GM21619 (cell line): ENCODE data around the gene HS3ST3B1.

ENCODE experiments used
- ATAC-seq: cut with Tn5 transposase; IDR thresholded peaks from one replicate; pipeline ENCODE4 v1.9.1; 2021; ENCODE audit not compliant: unreplicated experiment

The HS3ST3B1 gene

DNA sequence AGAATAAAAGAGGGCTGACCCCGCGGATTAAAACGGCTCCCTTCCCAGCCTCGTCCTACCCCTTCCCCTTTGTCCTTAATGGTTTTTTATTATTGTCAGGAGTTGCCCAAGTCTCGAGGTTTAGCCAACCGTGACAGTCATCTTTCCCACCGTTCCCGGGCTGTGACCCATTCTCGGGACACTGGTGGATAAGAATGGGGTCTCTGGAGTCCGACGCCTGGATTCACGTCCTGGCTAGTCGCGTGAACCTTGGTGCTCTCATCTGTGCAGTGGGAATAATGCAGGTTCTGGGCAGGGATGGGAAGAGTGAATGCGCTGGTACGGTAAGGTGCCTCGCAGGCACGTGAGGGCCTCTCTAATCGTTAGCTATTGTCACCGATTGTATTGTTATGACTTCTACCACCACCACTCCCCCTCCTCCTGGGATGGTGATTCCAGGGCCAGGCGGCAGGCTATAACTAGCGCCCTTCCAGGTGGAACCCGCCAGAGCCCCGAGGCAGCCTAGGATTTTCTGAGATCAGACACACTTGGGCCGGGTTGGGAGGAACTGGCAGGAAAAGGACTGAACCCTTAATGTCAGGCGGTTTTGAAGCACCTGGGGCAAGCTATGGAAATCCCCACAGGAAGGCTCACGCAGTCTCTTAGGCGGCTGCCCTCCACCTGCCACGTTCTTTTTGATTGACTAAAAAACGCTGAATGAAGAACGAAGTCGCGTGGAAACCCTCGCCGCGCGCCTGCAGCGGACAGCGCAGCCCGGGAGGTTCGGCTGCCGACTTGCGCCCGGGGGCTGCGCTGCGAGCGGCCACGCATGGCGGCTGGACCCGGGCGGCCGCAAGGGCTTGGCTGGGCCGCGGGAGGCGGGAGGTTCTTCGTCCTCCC is 2.7 kb downstream of the HS3ST3B1 start:
- ATAC-seq, result no peak

DNA sequence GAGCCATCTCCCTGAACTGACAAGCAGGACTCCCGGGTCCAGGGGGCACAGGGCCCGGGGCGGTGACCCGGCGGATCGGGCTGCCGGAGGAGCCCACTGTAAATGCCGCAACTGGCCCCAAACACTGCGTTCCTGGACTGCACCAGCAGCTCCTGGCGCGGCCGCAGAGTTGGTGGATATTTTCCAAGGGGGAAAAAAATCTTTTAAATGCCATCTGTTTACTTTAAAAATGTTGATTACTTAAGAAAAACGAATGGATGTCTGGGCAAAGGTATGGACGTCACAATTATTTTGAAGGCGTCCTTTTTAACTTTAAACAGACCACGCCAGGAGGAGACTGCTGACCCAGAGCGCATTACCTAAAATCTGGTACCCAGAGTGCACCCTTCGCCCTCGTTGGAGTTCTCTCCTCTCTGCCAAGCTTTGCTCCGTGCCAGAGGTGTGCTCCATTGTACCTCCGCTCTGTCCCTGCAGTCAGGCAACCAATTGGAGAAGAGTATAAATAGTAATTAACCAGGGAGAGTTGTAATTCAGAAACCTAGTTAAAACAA is 3.4 kb downstream of the HS3ST3B1 start:
- ATAC-seq, result no peak

DNA sequence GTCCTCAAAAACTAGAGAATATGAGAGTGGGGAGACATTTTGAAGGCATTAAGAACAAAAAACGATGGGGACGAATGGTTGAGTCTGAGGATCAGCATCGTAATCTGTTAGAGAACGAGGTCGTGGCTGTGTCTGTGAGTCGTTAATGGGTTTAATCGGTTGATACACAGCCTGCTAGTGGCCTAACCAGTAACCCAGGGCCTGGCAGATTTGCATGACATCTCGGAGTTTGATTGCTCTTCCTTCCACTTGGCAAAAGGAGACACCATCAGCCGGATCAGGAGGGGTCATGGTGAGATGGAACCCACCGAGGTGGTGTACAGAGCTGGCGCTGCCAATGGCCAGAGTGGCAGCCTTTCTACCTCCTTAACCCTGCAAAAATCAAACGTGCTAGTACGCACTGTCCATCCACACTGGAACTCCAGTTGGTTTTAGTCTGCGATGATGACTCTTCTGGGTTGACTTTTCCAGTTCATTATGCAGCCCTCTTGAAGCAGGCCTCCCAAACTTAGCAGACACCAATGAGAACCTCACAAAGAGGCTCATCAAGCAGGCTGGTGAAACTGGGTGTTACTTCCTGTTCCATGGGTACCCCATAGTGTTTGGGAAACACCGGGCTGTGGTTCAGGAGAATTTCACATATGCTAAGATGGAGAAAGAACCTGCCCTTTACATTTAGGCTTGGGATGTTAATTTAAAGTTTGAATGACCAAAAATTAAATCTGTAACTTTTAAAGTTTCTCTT is 4.1 kb downstream of the HS3ST3B1 start:
- ATAC-seq, result no peak

DNA sequence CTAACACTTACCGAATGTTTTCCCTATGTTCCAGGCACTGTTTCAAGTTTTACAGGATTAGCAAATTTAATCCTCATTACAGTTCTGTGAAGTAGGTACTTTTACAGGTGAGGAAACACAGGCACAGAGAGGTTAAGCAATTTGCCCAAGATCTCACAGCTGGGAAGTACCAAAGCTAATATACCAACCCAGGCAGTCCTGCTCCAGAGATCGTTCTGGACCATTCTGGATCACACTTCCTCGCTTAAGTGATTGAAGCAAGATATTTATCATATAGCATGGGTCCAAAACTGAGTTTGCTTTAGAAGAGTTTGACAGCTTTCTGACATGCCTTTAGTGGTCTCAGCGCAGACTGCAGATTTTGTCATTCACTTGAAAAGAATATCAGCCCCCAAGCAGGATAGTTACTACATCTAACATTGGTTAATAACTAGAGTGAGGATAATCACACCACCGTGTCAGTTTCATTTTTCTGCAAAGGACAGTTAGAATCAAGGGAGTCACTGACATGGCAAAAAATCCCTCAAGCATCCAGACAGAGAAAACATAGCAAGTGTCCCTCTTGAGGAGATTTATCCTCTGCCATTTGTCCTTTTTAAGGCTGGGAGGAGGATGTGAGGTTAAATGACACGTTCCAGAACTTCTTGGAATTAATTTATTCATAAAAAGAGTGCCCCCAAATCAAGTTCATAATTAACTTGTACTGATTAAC is 5.1 kb downstream of the HS3ST3B1 start:
- ATAC-seq, result no peak

DNA sequence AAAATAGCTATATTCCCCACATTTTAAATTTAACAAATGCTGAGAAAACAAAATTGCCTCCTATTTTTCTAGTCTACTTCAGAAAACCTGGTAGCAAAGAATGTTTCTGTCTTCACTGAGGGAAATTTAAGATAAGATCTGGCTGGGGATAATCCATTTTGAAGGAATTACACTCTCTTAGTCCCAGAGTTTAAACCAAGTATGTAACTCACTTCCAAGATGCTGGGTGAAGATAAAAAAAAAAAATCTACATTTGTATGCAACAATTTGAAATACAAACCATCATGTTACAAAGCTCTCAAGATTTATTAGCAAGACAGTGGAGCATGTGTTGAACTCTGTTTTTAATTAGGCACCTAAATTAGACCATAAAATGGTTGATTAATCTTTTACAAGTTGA is 5.7 kb downstream of the HS3ST3B1 start:
- no peak for ATAC-seq

DNA sequence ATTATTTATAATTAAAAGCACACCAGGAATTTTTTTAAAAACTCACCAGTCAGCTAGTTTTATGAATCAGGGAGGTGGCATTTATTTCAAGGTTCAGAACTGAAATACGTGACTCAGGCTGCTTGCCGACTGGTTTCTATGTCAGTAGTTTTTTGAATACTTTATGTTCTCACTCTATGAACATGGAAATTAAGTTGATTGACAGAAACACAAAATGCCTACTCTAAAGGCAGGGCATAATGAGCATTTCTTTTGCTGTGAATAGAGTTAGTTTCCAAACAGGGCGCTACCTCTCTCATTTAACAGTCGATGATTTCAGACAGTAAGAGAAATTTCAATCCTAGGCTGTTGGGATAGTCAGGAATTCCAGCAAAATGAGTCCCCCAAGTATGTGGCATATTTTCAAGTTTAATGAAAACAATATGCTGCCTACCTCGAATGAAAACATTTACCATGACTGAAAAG is 6.7 kb downstream of the HS3ST3B1 start:
- no peak for ATAC-seq

DNA sequence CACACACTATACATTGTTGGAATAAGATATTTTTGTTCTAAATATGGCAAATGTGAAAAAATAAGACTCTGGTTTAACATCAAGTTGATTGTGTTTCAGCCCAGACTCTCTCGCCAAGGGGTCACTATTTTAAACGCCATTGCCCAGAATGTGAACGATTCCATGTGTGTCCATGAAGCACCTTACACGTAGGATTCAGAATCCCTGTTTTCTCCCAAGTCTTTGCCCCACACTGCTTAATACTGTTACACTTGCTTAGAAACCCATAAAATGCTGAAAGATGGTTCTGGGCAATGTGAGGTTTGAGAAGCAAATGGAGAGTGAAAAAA is 7.7 kb downstream of the HS3ST3B1 start:
- no peak for ATAC-seq

DNA sequence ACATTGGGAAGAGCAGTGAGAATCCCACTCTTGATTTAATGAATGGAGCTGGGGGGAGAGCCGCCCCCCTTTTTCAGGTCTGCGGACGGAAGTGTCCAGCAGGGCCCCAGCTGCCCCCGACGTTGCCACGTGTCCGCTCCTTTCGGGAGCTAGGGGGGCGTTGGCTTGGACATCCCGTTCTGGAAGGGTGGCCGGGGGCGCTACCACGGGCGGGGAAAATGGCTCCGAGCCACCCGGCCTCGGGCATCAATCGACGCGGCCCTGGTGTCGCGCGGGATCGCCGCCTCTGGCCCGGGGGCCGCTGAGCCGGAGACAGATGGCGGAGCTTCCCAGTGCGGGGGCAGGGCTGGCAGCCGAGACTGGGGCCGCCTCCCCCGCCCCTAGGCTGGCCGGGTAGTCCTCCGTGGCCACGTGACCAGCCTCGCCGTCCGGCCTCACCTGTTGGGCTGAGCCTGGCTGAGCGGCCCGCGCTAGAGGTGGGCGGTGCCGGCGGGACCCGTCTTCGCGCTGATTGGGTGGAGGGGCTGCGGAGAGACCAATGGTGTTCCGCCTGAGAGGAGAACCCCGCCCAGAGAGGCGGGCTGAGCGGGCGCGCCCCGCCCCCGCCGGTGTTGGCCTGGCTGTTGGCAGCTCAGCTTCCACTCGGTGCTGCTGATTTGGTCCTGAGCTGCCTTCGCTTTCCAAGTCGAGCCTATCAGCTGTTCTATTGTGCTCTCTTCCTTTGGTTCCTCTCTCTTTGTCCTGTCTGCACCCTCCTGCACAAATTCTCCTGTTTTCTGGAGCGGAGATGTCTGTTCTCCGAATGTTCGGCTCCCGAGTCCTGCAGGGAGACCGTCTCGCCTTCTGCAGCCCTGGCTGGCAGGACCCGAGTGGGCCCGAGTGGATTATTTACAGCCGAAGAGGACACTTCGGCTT is 8.3 kb downstream of the HS3ST3B1 start:
- ATAC-seq, result peak; percentile 69

DNA sequence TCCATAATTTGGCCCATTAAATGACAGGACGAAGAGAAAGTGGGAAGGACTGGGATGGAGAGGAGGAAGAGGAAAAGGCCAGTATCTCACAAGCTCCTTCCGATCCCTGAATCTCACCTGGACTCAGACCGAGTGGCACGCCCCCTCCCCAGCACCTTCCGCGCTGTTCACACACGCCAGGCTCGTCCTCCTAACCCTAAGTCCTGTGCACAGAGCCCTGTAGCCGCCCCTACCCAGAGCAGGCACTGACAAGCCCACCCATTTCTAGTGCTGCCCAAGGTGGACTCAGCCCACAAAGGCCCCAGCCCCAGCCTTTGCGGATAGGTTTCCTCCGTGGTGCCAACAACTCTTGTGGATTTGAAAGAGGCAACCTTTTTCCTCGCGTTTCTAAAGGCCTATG is 9.2 kb downstream of the HS3ST3B1 start:
- no peak for ATAC-seq

DNA sequence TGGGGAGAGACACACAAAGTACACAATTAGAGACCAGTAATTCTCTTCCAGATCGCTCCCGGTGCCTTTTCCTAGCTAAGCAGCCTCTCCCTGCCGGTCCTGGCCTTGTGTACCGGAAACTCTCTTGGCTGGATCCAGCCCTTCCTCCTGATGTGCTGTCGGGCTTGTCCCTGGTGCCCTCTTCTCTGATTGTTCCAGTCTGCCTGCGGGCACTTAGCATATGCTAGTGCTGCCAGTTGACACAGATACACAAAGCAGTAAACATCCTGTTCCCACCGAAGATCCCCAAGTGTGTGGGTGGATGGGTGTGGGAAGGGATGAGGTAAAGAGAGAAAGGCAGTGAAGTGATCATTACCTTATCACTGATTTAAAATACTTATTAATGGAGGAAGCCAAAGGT is 9.7 kb downstream of the HS3ST3B1 start:
- no peak for ATAC-seq

DNA sequence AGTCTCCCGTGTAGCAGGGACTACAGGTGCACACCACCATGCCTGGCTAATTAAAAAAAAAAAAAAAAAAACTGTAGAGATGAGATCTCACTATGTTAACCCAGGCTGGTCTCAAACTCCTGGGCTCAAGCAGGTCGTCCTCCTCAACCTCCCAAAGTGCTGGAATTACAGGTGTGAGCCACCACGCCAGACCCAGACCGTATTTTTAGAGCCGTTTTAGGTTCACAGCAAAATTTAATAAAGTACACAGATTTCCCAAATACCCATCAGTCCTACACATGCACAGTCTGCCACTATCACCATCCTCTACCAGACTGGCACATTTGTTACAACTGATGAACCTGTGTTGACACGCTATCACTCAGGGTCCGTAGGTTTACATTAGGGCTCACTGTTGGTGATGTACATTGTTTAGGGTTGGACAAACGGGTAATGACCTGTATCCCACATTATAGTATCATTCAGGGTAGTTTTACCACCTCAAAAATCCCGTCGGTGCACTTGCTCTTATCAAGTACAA is 10.4 kb downstream of the HS3ST3B1 start:
- ATAC-seq, result no peak

DNA sequence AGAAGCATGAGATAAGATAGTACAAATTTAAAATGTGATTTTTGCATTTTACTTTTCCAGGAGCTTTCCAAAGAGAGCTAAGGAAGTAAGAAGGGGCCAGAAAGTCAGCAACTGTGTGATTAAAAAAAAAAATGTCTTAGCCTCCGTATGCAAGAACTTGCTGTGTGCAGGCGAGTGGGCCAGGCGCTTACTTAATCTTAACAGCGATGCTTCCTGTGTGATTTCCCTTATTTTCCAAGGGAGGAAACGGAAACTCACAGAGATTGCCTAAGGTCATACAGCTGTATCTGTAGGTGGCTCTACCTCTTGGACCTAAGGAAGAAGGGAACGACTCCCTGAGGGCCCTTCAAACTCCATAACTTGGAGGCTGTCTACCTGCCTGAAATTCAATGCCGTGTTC is 11.1 kb downstream of the HS3ST3B1 start:
- no peak for ATAC-seq

DNA sequence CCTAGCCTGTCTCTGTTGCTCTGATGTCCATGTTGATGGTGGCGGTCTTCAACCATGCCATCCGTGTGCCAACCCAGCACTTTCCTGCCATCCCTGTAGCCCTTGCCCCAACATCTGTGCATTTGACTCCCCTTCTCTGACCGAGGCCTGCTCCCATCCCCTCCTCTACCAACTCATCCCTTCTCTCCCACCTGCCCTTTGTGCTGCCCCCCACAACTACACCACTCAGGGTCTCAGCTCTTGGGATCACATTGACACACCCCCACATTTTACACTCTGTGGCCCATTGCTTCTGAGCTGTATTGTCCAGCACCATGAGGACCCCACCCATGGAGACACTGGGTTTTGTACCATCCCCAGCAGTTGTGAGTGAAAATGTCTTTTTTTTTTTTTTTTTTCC is 11.6 kb downstream of the HS3ST3B1 start:
- ATAC-seq, result no peak

DNA sequence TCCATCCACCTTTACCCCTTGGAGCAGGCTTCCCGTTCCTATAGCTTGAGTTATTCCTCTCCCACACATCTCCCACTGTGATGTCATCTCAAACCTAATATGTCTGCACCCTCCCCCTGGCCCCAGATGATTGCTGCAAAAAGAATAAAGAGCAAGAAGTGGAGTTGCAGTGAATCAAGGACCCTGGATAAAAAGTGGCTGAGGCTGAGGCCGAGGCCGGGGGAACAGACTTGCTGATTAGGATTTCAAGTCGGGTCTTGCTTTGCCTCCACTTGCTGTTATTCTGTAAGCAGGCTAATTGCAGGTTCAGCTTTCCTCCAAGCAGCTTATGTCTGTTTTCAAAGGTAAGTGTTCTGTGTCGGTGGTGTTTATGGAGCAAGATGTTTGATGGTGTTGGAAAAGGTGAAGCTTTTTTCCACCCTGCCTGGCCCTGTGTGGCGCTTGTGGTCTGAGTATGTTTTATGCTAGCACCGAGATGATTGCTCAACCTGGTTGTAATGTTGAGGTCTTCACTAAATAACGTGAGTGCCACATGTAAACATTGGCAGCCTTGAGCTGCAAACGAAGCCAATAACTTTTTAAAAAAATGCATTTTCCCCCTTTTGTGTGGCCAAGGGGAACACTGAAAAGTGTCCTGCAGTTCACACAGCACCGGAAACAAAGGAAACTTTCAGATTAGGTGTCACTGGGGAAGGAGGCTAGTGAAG is 15.4 kb downstream of the HS3ST3B1 start:
- no peak for ATAC-seq

DNA sequence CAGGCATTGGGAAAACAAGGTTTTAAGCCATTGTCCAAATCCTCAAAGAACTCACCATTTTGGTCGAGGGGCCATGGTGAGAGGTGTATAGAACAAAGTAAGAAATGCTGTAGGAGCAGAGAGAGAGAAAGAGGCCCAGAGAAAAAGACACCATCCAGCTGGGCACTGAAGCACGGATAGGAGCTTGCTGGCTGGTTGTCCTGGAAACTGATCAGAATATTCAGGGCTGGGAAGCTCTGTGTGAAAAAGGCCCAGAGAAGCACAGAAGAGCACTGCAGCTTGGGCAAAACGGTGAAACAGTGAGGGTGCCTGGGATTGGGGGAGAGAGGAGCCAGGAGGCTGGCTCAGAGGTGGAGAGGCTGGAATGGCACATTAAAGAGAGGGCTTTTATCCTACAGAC is 16.5 kb downstream of the HS3ST3B1 start:
- ATAC-seq, result no peak

DNA sequence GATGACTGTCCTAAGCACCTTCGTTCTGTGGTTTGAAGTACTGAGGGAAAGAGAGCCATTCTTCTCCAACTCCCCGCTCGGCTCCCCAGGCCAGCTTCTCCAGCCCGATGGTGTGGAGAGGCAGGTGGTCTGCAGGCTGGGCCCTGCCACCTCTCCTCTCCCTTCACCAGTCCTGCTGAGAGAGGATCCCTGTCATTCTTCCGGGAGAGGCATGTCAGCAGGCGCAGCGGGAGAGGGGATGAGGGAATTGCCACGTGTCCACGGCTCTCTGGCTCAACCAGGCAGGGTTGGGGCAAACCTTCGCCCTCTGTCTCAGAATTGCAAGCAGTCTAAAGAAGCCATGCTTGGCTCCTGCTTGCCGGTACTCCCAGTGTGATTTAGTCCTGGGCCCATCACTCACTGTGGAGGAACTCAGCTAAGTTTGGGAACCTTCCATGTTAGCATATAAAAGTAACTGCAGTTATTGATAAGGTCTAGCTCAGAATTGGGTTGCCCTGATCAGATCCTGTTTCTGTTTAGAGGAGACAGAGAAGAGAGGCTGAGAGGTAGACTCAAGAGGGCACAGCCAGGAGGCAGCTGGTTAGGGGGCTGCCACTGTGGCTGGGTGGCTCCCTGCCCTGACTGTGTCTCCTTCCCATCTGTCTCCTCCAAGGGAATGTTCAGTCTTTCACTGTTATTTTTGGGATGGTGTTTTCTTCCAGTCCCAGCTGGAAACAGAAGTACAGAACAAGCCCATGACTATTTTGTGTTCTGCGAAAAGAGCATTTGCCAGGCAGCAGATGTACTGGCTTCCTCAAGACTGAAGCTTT is 17.4 kb downstream of the HS3ST3B1 start:
- no peak for ATAC-seq

DNA sequence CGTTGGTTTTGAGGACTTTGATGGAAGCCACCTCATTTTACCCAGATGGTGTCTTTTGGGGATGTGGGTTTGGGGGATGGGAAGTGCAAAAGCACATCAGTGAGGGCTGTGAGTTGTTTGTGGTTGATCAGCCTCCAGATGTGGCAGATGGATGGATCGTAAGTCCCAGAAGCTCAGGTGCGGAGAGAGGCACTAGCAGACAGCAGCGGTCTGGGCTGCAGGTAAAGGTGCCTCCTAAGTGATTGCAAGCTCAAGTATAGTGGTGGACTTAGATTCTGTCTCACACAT is 18.0 kb downstream of the HS3ST3B1 start:
- no peak for ATAC-seq

DNA sequence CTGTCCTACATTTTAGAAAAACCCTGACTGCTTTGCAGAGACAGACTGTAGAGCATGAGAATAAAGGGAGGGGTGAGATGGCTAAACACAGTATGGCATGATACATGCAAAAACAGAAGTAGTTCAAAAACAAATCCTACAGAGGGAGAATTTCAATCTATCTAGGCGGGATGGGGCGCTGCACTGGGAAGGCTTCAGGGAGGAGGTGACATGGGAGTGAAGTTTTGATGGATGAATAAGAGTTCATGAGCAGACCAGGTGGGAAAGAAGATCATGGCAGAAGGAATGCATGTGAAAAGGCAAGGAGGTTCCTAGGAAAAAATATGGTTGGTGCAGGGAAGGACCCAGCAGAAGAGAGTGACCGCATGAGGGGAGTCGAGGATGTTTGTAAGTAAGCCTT is 19.2 kb downstream of the HS3ST3B1 start:
- no peak for ATAC-seq
